ENCODE data around the gene BSND.
"Not testable (repeated sequence)": the region's sequence is repeated elsewhere in the genome, so short reads cannot be mapped to it uniquely, and the experiment has no call there.

Gene BSND

DNA sequence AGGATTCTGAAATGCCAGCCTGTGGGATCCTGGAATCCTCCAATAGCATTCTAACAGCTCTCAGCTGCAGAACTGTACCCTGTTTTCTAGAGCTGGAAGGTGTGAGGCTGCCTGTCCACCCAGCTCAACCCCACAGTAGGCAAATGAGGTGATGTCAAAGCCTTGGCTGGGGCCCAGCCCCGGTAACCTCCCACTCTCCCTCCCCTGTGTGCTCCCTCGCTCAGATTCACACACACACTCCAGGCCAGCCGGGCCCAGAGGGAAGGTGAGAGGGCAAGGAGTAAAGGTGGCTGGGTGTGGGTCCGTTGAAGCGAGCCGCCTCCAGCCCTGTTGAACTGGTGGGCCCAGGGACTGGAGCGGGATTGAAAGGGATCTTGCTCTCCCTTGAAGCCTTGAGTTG, at the start of gene BSND:
Gene BSND, plus strand, starts transcription at position 257 of the 400 bp plus-strand sequence. CDS start 254 bp downstream, outside the sequence.
- DNase-seq: peak; percentile 33

DNA sequence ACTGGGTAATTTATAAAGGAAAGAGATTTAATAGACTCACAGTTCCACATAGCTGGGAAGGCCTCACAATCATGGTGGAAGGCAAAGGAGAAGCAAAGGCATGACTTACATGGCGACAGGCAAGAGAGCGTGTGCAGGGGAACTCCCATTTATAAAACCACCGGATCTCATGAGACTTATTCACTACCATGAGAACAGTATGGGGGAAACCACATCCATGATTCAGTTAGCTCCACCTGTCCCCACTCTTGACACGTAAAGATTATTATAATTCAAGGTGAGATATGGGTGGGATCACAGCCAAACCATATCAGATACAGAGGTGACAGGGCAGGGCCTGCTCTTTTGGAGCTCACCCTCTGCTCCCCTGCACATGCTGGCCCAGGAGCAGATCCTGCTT, 49.7 kb upstream of the BSND start:
- DNase-seq: no peak

DNA sequence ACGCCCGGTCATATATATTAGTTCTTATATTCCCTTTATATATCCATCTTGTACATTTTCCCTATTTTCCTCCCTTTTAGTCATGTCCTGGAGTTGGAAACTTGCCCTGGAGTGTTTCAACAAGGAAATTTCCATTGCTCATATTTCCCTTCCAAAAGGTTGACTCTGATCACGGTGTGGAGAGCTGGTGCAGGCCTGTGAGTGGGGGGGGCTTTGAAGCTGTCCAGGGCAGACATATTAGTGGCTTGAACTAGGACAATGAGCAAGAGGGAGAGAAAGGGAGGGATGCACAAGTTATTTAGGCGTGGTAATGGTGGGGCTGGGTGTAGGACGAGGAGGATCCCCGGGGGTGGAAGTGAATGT, 48.7 kb upstream of the BSND start:
- no peak for DNase-seq

DNA sequence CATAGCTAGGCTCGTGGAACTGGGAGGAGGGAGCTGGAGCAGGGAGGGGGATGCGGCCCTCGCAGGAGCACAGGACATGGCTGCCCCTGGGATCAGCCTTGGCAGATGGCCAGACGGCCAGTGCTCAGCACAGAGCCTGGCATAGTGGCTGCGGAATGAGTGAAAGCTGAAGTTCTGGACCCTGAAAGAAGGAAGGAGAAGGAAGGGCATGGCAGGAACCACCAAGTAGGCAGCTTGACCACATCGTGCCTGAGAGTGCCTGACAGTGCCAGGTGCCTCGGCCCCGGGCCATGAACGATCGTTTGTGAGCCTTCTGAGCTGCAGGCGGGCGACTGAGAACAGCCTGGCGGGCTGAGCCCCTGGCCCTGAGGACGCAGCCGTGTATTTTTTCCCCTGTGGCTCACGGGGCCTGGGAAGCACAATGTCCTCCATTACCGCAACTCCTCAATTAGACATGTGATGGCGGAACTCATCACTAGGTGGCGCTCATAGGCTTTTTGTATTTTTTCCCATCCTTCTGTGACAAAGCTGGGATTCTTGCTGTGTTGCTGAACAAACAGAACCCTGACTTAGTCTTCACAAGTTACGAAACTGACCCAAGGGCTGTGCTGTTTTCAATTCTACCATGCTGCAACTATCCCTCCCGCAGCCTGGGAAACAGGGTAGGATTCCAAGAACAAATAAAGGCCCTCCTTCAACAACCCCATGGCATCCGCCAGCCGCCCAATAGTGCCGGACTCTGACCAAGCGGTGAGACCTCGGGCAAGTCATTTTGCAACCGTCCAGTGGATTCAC, 48.2 kb upstream of the BSND start:
- DNase-seq: peak; percentile 56

DNA sequence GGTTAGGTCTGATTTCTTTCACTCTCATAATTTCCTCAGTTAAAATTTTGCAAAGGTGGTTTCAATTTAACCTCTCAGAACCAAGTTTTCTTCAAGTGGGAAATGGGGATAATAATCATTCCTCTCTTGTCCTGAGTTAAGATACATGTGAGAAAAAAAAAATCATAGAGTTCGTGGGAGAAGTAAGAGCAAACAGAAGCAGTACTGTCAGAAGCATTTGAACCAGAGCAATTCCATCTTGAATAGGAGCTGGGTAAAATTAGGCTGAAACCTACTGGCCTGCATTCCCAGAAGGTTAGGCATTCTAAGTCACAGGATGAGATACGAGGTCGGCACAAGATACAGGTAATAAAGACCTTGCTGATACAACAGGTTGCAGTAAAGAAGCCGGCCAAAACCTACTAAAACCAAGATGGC, 46.9 kb upstream of the BSND start:
- no peak for DNase-seq

DNA sequence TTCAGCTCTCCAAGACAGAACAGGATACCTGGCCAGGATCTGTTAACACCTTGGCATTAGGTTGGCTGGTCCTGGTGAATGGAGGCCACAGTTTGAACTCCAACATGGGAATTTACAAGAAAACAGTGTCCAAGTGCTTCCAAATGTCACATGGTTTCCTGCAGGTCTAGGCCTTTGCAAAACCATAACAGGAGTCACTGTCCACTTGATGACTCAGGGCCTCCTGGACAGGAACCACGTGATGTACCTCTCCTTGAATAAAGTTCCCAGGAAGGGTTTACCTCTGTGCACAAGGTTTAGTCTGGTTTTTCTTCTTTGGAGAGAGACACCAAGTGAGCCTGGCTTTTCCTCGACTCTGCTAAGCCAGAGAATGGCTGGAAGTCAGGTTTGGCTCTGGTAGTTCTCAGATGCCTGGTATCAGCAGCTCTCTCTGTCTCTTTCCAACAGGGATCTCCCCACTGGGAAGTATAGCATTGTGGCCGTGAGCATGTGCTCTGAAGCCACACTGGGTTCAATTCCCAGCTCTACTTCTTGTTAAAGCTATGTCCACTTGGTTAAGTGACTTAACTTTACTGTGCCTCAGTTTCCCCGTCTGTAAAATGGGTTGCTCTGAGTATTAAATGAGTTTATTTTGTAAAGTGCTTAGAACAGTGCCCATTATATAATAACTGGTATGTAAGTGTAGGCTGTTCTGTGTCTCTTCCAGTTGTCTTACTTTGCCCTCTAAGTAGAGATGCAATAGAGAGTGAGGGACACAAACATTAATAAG, 45.6 kb upstream of the BSND start:
- DNase-seq: no peak

DNA sequence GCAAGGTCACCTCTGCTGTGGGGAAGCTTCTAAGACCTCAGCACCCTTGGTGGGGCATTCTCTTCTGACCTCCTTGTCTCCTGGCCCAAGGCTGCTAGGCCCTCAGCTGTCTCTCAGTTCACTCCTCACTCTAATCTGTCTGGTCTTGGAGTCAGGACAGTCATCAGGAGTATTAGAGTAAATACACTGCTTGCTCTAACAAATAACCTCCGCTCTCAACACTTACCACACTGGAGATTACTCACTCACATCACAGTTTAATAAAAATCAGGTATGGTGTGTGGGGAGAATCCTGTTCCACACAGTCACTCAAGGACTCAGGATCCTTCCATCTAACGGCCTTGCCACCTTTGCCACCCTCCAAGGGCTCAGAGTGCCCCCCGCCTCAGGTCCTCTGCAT, 44.9 kb upstream of the BSND start:
- no peak for DNase-seq

DNA sequence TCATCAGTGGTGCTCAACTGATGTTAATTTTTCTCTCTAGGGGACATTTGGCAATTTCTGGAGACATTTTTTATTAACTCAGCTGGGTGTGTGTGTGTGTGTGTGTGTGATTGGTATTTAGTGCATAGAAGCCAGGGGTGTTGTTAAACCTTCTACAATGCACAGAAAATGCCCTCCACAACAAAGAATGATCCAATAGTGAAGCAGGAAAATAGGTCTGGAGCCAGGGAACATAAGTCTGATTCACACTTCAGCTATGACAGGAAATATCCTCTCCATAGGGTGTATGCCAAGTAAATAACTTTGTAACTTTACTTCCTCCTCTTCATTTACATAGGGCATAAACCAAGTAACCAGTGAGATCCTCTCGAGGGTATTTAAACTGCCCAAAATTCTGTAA, 43.4 kb upstream of the BSND start:
- DNase-seq: no peak

DNA sequence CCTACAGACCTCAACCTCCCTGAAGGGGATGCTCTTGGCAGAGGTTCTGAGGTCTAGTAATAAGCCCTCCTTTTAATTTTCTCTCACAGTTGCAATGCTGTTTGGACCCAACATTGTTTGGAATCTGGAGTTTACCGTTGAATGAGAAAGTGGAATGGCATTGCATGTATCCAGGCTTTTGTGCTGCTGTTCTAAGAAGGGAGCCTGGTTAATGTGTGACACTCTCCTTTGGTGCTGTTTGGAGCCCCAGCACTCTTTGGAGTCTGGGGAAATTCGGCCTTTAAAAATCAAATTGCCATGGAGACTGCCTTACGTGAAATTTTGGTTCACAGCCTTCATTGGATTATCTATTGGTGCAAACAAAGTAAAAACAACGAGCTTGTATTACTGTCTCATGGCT, 42.0 kb upstream of the BSND start:
- DNase-seq: no peak

DNA sequence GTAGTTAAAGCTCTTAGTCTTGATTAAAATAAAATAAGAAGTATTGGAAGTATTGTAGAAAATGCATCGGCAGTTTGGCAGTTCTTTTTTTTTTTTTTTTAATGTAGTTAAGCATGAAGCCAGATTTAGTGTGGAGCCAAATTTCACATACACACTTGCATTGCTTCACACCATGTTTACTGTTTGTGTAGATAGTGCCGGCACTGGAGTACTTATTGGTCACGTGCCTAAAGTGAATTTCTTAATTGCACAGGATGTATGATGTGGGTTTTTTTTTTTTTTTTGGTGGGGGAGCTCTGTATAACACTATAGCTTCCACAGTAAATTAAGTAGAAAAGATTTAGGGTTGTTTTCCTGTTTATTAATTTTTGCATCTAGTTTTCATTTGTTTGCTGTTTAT, 39.5 kb upstream of the BSND start:
- DNase-seq: no peak

DNA sequence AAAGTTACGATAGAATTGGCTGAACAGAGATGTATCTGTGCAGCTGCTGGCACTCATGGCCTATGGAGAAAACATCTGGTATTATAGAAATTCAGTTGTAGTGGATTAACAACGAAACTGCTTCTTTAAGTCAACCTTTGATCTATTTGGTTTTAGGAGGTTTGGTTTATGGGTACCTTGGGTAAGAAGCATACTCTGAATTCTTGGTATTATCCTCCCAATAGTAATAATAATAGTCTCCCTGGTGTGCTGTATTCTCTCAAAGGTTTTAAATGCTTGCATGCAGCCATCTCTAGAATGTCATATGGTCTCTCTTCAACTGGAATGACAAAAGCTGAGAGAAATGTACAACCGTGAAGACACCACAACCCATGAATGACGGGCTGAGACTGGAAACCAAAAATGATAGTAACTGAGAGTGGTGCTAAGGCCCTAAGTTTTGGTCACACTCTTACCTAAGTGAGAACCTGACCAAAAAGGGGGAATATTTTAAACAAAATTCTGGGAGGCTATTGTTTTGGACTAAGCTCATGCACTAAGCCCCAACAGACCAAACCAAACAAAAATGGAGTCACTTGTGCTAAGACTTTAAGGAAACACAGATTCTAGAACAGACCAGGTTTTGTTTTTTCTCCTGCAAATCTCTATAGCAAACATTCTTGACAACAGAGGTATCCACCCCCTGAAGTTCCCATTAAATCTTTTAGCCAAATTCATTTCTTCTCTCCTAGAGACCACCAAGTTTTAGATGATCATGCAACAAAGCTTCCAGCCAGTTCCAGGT, 35.9 kb upstream of the BSND start:
- no peak for DNase-seq

DNA sequence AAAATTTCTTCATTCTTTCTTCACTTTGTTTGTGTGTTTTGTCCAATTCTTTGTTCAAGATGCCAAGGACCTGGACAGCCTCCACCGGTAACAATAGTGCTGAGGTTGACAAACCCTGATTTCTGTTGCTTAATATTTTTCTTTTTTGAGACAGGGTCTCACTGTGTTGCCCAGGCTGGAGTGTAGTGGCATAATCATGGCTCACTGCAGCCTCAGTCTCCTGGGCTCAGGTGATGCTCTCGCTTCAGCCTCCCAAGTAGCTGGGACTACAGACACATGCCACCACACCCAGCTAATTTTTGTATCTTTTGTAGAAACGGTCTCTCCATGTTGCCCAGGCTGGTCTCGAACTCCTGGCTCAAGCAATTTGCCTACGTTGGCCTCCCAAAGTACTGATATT, 34.9 kb upstream of the BSND start:
- not testable (repeated sequence) for DNase-seq

DNA sequence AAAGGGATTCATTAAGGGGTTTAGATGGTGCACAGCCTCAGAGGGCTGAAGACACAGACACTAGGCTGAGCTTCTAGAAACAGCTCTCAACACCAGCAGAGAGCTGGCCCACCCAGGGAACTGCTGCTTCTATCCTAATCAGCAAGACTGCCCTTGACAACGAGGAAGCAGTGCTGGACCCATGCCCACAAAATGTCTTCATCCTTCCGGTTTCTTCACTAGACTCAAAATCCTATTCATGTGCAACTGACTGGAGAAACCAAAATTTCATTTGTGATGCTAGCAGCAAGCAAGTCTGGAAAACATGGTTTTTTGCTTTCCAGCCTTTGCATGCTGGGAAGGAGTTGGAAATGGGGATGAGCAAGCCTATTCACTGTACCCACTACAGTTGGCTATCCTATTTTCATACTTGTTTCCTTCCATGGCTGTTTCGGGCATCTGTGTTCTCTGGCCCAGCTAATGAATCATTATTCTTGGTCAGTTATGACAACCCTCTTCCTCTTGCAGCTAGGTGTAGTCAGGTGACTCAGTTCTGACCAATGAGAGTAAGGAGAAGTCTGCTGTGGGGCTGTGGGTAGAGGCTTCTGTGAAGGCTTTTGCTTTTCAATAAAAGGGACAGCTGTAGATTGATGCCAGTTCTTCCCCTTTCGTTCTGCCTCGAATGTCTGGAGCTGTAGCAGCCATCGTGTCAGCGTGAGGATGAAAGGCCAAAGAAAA, 33.0 kb upstream of the BSND start:
- no peak for DNase-seq

DNA sequence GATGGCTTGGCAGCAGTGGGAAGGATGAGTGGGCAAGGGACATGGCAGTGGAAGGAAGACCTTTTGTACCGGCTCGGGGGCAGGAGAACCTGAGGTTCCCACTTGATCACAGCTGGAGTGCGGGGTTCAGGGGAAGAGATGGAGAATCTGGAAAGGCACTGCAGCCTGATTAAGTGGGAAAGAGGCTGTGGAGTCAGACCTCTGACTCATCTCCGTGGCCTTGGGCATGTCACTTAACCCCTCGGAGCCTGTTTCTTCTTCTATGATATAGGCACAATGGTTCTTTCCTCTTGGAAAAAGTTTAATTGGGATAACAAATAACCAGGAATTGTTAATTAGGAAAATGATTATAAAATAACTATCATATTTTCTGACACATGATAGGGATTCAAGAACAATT, 31.4 kb upstream of the BSND start:
- DNase-seq: no peak

DNA sequence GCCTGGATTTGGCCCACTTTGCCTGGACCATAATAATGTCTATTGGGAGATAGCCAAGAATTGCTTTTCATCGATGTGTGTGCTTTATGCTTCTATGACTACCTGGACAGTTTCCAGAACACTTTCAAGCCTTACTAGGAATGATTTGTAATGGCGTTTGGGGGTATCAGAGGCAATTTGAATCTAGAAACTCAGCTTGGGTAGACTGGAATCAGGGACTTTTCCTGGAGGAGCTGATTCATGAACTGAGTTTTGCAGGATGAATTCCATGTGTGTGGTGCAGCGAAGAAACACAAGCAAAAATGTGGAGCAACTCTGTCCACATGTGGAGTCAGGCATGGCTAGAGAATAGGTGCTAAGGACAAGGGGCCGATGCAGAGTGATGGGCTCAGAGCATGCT, 30.2 kb upstream of the BSND start:
- DNase-seq: no peak

DNA sequence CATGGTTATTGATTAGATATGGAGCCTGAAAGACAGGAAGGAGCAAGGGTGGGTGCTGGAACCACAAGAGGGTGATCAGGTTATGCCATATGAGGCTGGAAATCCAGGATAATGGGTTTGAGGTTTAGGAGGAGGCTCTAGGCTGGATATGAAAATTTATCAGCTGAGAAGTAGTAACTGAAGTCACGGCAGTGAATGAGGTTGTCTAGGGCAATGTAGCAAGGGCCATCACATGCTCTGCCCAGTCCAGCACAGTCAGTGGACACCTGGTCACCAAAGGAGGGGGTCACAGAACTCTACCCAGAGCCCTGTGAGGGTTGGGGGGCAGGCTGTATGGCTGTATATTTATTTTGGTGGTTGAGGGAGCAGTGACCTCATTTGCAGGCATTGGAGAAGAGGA, 28.9 kb upstream of the BSND start:
- no peak for DNase-seq

DNA sequence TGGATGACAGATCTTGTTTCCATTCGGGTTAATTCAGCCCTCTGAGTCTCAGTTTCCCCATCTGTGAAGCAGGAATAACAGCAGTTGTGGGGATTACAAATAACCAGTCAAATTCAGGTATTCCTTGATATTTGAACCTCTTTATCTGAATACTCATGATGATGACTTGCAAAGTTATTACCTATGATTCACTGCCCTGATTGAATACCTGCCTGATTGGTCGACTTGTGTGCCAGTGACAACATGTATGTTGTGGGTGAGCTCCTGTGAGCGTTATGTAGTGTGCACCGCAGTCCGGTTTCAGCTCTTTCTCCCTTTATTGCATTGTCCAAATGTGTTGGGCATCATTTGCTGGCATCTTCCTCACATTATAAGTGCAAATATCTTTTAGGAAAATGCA, 27.8 kb upstream of the BSND start:
- DNase-seq: no peak

DNA sequence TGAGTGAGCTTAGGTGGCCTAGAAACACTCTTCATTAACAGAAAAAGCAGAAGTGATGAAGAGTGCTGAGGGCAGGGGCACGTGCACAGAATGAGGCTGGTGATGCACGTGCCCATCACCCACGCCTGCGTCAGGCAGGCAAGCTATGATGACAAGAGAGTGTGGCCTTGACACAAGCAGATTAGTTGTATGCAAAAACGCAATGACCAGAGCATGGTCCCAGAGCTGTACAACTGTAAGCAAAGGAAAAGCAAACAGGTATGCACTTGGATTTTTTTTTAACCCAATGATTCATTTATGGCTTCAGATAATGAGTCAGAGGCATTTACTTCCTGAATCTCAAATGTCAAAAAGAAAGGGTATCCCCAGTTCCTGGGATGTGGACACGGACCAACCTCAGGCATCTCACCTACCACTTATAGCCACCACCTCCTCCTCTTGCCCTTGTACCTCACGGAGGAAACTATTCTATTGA, 27.4 kb upstream of the BSND start:
- DNase-seq: no peak

DNA sequence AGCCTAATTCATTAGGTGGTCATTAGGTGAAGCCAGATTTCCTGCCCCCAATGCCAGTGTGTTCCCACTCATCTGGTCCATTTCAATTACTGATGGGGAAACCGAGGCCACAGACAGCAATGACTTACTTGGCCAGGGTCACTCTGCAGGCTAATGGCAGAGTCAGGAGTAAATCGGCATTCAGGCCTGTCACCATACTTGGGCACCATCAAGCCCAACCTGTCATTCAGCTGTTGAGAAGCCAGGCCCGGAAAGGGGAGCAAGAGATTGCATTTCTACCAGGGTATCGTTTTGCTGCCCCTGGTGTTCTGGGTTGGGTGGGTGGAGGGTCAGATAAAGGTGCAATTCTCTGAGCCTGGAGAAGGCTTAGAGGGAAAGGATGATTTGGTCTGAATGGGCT, 26.3 kb upstream of the BSND start:
- no peak for DNase-seq

DNA sequence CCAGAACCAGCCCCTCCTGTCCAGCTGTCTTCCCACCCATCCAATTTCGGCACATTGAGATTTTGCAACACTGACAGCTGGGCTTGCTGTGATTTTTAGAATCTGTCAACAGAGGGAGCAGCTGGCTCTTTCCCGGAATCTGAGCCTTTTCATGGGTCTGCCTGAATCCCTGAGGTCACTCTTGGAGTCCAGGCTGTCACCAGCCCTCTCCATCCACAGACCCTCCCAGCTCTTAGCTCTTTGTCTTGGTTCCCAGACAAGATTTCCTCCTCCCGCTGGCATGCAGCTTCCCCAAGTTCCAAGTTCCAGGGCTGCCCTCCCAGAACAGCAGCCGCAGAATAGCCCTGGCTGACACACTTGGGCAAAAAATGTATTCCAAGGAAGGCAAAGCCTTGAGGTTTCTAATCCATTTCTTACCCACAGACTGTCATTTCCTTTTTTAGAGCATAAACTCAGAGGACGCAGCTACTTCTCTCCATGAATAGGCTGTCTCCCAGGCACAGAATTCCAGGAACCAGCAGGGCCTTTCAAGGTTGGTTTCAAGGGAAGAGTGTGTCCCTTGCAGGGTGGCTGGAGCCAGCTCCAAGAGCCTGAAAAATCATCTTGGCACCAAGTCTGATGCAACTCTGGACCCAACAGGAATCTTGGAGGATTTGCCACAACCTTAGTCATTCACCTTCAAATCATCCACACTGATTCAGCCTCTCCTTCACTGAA, 25.4 kb upstream of the BSND start:
- DNase-seq: no peak

DNA sequence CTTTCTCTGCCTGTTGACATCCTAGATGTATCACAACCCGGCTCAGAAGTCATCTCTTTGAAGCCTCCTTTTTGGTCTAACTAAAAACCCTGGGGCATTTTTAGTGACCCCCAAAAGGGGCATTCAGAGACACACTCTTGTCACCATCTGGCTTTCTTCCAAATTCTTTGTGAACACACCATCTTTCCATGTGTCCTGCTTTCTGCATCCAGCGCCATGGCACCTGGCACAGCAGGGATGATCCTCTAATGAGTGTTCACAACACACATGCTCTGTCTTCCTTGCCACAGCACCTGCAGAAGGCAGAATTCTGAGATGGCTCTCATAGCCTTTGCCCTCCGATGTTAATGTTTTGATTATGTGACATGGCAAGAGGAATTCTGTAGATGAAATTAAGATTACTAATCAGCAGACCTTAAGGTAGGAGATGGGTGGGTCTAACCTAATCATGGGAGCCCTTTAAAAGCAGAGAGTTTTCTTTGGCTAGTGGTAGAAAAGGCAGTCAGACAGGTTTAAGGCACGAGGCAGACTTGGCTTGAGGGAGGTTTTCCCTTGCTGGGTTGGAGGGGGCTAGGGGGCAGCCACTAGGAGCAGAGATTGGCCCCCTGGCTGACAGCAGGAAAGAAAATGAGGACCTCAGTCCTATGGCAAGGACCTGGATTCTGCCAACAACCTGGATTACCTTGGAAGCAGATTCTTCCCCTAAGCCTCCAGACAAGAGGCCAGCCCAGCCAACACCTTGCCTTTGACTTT, 23.2 kb upstream of the BSND start:
- no peak for DNase-seq

DNA sequence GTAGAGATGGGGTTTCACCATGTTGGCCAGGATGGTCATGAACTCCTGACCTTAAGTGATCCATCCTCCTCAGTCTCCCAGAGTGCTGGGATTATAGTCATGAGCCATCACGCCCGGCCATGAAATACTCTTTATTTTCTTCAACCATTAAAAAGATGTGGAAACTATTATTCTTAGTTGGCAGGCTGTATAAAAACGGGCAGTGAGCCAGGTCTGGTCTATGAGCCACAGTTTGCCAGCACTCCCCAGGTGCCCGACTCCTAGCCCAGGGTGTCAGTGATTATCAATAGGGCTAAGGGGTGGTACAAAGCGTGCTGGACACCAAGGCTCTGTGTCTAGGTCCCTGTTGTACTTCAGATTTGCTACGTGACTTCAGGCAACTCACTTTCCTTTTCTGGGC, 22.0 kb upstream of the BSND start:
- no peak for DNase-seq
